Measurements from ENCODE around the gene RBP4.

The RBP4 gene

DNA sequence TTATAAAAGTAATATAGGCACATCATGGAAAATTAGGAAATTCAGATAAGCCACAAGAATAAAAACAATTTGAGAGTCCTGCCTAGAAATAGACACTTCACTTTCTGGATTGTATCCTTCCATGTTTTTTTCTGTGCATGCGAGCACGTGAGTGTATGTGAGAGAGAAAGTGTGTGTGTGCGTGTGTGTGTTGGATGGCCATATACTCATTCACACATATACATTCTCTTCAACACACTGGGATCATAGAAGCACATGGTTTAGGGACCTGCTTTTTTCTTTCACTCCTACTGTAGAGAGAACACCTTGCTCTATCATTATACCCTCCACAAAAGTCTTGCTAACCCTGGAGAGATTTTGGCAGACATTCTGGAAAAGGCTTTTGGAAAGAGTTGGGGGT, 27.1 kb downstream of the RBP4 start:
- Histone ChIP-seq H3K4me3 (ENCODE audit: low read depth, low read length) (no peak overlapping the region), H3K27me3 (ENCODE audit: control insufficient read depth, insufficient read depth, low read length) (peaks cover 55% of the 10 kb centered on the region), H3K4me1 (ENCODE audit: control insufficient read depth, insufficient read depth, low read length) (no peaks in the 10 kb centered on the region), H3K36me3 (ENCODE audit: control insufficient read depth, insufficient read depth, low read length) (no peaks in the 10 kb centered on the region), H3K9ac (ENCODE audit: low read depth, low read length) (no peak overlapping the region), H3K9me3 (ENCODE audit: control insufficient read depth, insufficient read depth, low read length) (no peaks in the 10 kb centered on the region)

DNA sequence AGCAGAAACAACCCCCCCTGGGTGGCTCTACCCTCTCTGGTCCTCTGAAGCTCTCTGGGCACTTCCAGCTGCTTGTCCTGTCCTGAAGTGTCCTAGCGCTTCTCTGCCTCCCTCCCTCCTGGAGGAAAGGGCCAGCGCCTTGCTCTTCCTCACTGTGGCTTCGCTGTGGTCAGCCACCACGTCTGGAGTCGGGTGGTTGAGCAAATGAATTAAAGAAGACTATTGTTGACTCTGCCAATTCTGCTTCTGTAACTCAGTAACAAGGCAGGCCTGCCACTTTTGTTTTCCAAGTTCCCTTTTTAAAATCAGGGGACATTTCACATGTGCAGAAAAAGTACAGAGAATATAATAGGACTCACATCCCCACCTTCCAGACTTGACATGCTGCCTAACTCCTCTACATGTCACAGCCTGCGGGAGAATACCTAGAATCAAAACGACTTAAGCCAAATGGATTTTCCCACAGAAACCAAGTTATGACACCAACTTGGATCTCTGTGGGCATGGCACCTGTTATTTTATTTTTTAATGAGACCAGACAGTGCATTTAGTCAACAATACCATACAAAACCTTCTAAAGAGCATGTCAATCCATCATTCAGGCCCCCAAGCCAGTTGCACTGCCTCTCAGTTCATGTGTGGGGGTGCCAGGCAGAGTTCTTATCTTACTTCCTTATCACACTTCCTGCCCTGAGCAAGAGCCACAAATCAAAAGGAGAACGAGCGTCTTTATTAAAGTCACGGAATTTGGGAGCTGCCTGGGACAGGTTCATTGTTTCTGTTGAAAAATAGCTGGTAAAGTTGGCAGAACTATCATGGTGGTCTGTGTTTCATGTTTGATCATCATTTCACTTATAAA, 27.8 kb downstream of the RBP4 start:
- H3K36me3 ChIP-seq (ENCODE audit: control insufficient read depth, insufficient read depth, low read length), result no peaks in the 10 kb centered on the region
- no peaks in the 10 kb centered on the region for H3K9me3 ChIP-seq (ENCODE audit: control insufficient read depth, insufficient read depth, low read length)
- no peak overlapping the region for H3K4me3 ChIP-seq (ENCODE audit: low read depth, low read length)
- peaks cover 61% of the 10 kb centered on the region for H3K27me3 ChIP-seq (ENCODE audit: control insufficient read depth, insufficient read depth, low read length)
- H3K4me1 ChIP-seq (ENCODE audit: control insufficient read depth, insufficient read depth, low read length), result no peaks in the 10 kb centered on the region
- H3K9ac ChIP-seq (ENCODE audit: low read depth, low read length), result no peak overlapping the region

DNA sequence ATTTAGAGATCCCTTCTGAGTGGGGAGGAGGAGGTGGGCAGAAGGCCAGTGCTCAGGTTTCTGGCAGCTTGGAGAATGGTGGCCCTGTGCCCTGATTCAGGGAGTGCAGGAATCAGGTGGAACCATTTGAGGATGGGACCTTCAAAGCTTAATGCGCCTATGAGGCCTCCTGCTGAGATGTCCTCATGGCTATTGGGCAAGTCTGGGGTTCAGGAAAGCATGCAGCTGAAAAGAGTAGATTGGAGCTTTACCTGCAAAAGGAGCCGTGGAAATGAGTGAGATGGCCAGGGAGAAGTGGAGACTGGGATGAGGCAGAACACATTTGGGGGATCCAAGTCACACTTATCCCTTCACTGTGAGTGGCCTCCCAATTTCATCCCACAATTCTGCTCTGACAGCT, 28.4 kb downstream of the RBP4 start:
- H3K36me3 ChIP-seq (ENCODE audit: control insufficient read depth, insufficient read depth, low read length), result no peaks in the 10 kb centered on the region
- no peak overlapping the region for H3K4me3 ChIP-seq (ENCODE audit: low read depth, low read length)
- no peaks in the 10 kb centered on the region for H3K9me3 ChIP-seq (ENCODE audit: control insufficient read depth, insufficient read depth, low read length)
- H3K27me3 ChIP-seq (ENCODE audit: control insufficient read depth, insufficient read depth, low read length), result peaks cover 68% of the 10 kb centered on the region
- no peak overlapping the region for H3K9ac ChIP-seq (ENCODE audit: low read depth, low read length)
- no peaks in the 10 kb centered on the region for H3K4me1 ChIP-seq (ENCODE audit: control insufficient read depth, insufficient read depth, low read length)

DNA sequence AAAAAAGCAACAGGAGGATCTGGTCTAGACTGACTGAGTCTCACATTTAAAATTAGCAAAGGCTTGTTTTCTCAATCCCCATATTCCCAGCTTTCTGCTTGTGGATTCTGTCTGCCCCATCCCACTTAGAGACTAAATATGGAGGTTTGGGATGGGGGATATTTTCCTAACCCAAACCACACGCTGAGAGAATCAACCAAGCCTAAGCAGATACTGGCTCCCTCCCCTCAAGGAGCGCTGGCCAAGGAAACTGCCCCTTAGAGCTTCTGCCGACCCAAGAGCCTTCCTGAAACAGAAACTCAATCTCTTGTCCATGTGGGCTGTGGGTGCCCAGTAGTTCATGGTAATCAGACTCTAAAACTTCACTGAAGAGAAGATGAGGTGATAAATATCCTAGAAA, 30.7 kb downstream of the RBP4 start:
- no peaks in the 10 kb centered on the region for H3K9me3 ChIP-seq (ENCODE audit: control insufficient read depth, insufficient read depth, low read length)
- H3K4me3 ChIP-seq (ENCODE audit: low read depth, low read length), result no peak overlapping the region
- no peaks in the 10 kb centered on the region for H3K4me1 ChIP-seq (ENCODE audit: control insufficient read depth, insufficient read depth, low read length)
- no peak overlapping the region for H3K9ac ChIP-seq (ENCODE audit: low read depth, low read length)
- no peaks in the 10 kb centered on the region for H3K36me3 ChIP-seq (ENCODE audit: control insufficient read depth, insufficient read depth, low read length)
- H3K27me3 ChIP-seq (ENCODE audit: control insufficient read depth, insufficient read depth, low read length), result peaks cover 88% of the 10 kb centered on the region

DNA sequence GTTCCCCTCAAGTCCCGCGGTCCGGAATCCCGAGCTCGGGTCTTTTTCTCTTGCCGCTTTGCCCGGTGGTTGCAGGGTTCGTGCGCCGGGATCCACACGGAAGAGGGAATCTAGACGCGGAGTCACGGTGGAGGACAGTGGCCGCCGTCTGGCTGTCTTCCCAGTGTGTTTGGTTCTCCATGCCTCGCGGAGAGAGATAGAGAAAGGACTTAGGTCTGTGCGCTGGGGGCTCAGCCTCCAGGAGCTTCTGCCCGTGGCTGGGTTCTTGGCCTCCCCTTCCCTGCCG, 33.0 kb downstream of the RBP4 start:
- Histone ChIP-seq H3K4me3 (ENCODE audit: low read depth, low read length) (peak overlapping the region; percentile 75), H3K9me3 (ENCODE audit: control insufficient read depth, insufficient read depth, low read length) (no peaks in the 10 kb centered on the region), H3K9ac (ENCODE audit: low read depth, low read length) (no peak overlapping the region), H3K36me3 (ENCODE audit: control insufficient read depth, insufficient read depth, low read length) (no peaks in the 10 kb centered on the region), H3K27me3 (ENCODE audit: control insufficient read depth, insufficient read depth, low read length) (peaks cover 92% of the 10 kb centered on the region), H3K4me1 (ENCODE audit: control insufficient read depth, insufficient read depth, low read length) (no peaks in the 10 kb centered on the region)

DNA sequence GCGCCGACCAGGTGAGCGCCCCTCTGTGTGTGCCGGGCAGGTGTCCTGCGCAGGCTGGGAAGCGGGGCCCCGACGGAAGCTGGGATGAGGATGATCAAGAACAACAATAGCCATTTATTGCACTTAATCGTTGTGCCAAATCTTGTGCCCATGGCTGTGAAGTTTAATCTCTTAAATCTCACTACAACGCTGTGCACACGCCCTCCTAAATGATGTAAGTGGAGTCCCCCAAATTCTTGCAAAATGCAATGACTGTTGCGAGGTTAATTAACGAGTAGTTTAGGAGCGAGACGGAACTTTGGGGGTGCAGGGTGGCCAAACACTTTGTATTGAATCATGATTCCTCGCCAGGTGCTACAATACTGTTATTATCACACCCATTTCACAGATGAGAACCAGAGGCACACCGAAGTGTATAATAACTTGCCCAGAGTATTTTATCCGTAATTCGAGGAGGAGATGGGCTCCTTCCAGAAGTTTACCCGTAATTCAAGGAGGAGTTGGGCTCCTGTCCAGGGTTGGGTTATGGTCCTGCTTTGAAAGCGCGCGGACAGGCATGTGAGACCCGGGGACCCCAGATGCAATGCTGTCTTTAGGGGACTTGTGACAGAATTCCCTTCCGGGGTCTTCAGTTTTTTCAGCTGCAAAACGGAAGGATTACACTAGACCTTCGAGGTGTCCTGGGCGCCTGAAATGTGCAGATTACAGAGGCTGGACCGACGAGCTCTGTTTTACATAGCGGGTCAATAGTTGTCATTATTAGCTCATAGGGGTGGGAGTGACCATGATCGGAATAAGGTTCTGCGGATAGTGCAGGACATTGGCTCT, 33.5 kb downstream of the RBP4 start:
- Histone ChIP-seq H3K36me3 (ENCODE audit: control insufficient read depth, insufficient read depth, low read length) (no peaks in the 10 kb centered on the region), H3K9ac (ENCODE audit: low read depth, low read length) (no peak overlapping the region), H3K27me3 (ENCODE audit: control insufficient read depth, insufficient read depth, low read length) (peaks cover 92% of the 10 kb centered on the region), H3K4me1 (ENCODE audit: control insufficient read depth, insufficient read depth, low read length) (no peaks in the 10 kb centered on the region), H3K4me3 (ENCODE audit: low read depth, low read length) (peak overlapping the region; percentile 75), H3K9me3 (ENCODE audit: control insufficient read depth, insufficient read depth, low read length) (no peaks in the 10 kb centered on the region)

DNA sequence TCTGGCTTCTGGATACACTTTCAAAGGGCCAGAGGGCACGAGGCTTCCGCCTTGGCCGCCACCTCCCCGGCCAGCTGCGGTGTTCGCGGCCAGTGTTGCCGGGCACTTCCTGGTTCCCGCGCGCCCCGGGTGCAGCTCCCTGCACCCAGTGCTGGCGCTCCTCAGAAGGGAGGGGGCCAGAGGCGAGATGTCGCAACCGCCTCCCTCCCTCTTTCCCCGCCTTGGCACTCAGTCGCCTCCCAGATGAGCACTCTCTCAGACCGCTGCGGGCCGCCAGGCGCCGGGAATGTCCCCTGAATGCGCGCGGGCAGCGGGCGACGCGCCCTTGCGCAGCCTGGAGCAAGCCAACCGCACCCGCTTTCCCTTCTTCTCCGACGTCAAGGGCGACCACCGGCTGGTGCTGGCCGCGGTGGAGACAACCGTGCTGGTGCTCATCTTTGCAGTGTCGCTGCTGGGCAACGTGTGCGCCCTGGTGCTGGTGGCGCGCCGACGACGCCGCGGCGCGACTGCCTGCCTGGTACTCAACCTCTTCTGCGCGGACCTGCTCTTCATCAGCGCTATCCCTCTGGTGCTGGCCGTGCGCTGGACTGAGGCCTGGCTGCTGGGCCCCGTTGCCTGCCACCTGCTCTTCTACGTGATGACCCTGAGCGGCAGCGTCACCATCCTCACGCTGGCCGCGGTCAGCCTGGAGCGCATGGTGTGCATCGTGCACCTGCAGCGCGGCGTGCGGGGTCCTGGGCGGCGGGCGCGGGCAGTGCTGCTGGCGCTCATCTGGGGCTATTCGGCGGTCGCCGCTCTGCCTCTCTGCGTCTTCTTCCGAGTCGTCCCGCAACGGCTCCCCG, 34.4 kb downstream of the RBP4 start, which contains the start of gene FFAR4:
Gene FFAR4 (plus strand): TSS at position 231 of the 842 bp plus-strand sequence. CDS start 56 bp downstream, at position 287.
- H3K36me3 ChIP-seq (ENCODE audit: control insufficient read depth, insufficient read depth, low read length), result no peaks in the 10 kb centered on the region
- H3K9ac ChIP-seq (ENCODE audit: low read depth, low read length), result no peak within 1 kb of the TSS
- no peaks in the 10 kb centered on the region for H3K9me3 ChIP-seq (ENCODE audit: control insufficient read depth, insufficient read depth, low read length)
- peaks cover 91% of the 10 kb centered on the region for H3K27me3 ChIP-seq (ENCODE audit: control insufficient read depth, insufficient read depth, low read length)
- no peaks in the 10 kb centered on the region for H3K4me1 ChIP-seq (ENCODE audit: control insufficient read depth, insufficient read depth, low read length)
- H3K4me3 ChIP-seq (ENCODE audit: low read depth, low read length), result peak within 1 kb of the TSS; percentile 75

DNA sequence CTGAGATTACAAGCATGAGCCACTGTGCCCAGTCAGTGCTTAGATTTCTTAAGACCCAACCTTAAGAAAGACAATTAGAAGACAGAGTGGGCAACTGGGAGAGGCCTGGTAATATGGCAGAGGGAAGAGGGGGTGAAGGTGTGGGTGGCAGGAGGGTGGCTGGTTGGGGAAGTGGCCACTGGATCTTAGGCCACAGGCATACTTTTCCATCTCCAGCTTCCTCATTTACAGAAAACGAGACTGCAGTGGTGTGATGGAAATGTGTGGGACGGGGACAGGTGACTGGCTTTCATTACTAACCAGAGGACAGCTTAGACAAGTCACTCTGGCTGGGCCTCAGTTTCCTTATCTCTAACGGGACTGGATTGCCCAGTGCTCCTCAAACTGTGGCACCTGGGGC, 35.6 kb downstream of the RBP4 start:
- Histone ChIP-seq H3K27me3 (ENCODE audit: control insufficient read depth, insufficient read depth, low read length) (peaks cover 79% of the 10 kb centered on the region), H3K4me1 (ENCODE audit: control insufficient read depth, insufficient read depth, low read length) (no peaks in the 10 kb centered on the region), H3K36me3 (ENCODE audit: control insufficient read depth, insufficient read depth, low read length) (no peaks in the 10 kb centered on the region), H3K4me3 (ENCODE audit: low read depth, low read length) (no peak overlapping the region), H3K9ac (ENCODE audit: low read depth, low read length) (no peak overlapping the region), H3K9me3 (ENCODE audit: control insufficient read depth, insufficient read depth, low read length) (no peaks in the 10 kb centered on the region)

DNA sequence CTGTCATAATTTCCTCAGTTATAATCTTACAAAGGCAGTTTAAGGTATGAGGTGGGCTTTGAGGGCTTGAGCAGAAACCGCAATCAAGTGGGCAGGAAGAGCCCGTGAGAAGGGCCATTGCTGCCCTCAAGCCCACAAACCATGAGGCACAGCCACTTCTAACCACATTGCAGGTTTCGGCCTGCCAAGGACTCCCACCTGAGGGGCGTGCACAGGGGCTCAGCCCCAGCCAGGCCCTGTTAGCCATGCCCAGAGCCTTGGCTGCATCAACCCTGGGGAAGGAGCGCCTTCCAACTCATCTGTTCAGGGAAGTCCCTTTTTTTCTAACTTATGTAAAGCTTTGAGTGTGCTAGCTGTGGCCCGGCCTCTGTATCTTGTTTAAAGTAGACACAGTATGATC, 40.5 kb downstream of the RBP4 start:
- Histone ChIP-seq H3K9ac (ENCODE audit: low read depth, low read length) (no peak overlapping the region), H3K4me1 (ENCODE audit: control insufficient read depth, insufficient read depth, low read length) (no peaks in the 10 kb centered on the region)

DNA sequence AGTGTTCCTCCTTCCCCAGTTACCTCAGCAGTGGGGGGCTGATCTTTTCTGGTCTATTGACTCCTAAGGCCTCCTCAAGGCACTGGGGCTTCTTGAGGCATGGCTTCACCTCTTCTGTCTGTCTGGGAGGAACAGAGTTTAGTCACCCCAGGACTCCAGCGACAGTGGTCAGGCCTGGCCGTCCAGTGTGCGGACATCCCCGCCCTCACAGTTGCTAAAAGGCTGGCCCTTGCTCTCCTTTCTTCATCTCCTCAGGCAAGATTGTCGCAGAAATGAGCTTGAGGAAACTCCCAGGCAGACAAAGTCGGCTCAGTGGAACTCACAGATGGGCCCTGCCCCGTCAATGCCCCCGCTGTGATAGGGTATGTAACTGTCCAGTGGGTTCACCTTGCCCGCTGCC, 41.5 kb downstream of the RBP4 start:
- H3K36me3 ChIP-seq (ENCODE audit: control insufficient read depth, insufficient read depth, low read length), result no peaks in the 10 kb centered on the region
- H3K9me3 ChIP-seq (ENCODE audit: control insufficient read depth, insufficient read depth, low read length), result no peaks in the 10 kb centered on the region
- peaks cover 19% of the 10 kb centered on the region for H3K27me3 ChIP-seq (ENCODE audit: control insufficient read depth, insufficient read depth, low read length)
- peaks cover 5% of the 10 kb centered on the region for H3K4me1 ChIP-seq (ENCODE audit: control insufficient read depth, insufficient read depth, low read length)
- no peak overlapping the region for H3K4me3 ChIP-seq (ENCODE audit: low read depth, low read length)
- no peak overlapping the region for H3K9ac ChIP-seq (ENCODE audit: low read depth, low read length)

More for the DNA sequence above, 40.5 kb downstream of the RBP4 start:
- Histone ChIP-seq H3K4me3 (ENCODE audit: low read depth, low read length) (no peak overlapping the region), H3K36me3 (ENCODE audit: control insufficient read depth, insufficient read depth, low read length) (no peaks in the 10 kb centered on the region), H3K9me3 (ENCODE audit: control insufficient read depth, insufficient read depth, low read length) (no peaks in the 10 kb centered on the region), H3K27me3 (ENCODE audit: control insufficient read depth, insufficient read depth, low read length) (peaks cover 30% of the 10 kb centered on the region)

DNA sequence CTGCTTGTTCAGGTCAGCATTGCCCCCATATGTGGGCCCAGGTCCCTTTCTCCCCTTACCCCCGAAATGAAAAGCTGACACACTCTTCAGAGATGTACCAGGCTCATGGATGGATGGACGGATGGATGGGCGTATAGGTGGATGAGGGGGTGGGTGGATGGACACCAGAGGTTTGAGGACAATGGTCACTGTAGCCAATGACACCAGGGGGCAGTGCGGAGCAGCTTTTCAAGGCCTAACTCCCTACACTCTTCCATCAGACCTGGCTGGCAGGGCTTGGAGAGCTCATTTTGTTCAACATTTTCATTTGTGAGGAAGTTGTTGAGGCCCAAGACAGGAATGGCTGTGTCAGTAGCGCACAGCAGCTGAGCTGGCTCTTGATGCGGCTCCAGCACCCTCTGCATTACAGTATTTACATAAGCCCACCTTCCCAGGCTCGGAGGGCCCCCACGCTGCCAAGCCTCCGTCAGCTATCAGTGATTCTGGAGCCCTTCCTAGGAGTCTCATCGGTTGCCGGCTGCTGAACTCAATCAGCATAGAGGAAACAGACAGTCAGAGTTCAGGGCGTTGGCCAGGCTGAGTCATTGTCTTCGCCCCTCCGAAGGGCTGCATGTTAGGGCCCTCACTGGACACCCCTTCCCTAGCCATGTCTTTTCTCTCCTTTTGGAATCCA, 46.1 kb downstream of the RBP4 start:
- Histone ChIP-seq H3K4me1 (ENCODE audit: control insufficient read depth, insufficient read depth, low read length) (peaks cover 5% of the 10 kb centered on the region), H3K9ac (ENCODE audit: low read depth, low read length) (no peak overlapping the region), H3K9me3 (ENCODE audit: control insufficient read depth, insufficient read depth, low read length) (no peaks in the 10 kb centered on the region), H3K4me3 (ENCODE audit: low read depth, low read length) (no peak overlapping the region), H3K36me3 (ENCODE audit: control insufficient read depth, insufficient read depth, low read length) (no peaks in the 10 kb centered on the region), H3K27me3 (ENCODE audit: control insufficient read depth, insufficient read depth, low read length) (no peaks in the 10 kb centered on the region)

Measured in iPS-15b (cell line).